SU-DHL-6 (cell line): ENCODE measurements around the gene TMEM258.
A peak's percentile ranks its signal among the peaks of the same experiment; 100 is the strongest.

ENCODE experiments used
- CTCF ChIP-seq: fragments of 200-600 bp; sonication (generic); IDR thresholded peaks from one replicate; pipeline ENCODE4 v1.5.1; 2017; ENCODE audit warnings: antibody characterized with exemption, mild to moderate bottlenecking, low read length, moderate library complexity; ENCODE audit not compliant: insufficient read depth, poor library complexity, severe bottlenecking
- EZH2phosphoT487 ChIP-seq: fragments of 200-600 bp; sonication (generic), shearing (Covaris generic); conservative IDR thresholded peaks from 2 replicates; pipeline ENCODE4 v1.6.1; 2018; ENCODE audit warnings: mild to moderate bottlenecking, antibody characterized with exemption, low read length, moderate library complexity, mixed read lengths

- TF ChIP-seq CTCF: peak; percentile 46
- TF ChIP-seq EZH2phosphoT487: no peak
Observed at GRCh38 chr11:61752117-61752924, 40.1 kb downstream of the TMEM258 start, which contains the start of gene MYRF.
